Adrenal gland (tissue), 12 donors: Measurements from ENCODE around the gene PIAS3. TPM values are rescaled to one million over a fixed set of nuclear protein-coding genes. Genes with fewer than 3 reads are reported as not detected.

Experiments
- DNase-seq, 7 donors: peaks; one replicate each; pipeline ENCODE4 v3.0.0-alpha.2; 2019 to 2020
- H3K27ac ChIP-seq, 5 donors: fragments of 200-600 bp; sonication (generic) in 4 of 5; 1 replicate in 3 of 5; 2 replicates in 2 of 5; pipeline versions ENCODE4 v1.5.1 to v1.8.0; 2016 to 2020; ENCODE audit warnings: mild to moderate bottlenecking in 1 of 5
- H3K27me3 ChIP-seq: fragments of 200-600 bp; 2 replicates; pipeline ENCODE4 v1.8.0; 2021
- H3K36me3 ChIP-seq, 2 donors: fragments of 200-600 bp; replicated peaks in 1 of 2; 1 replicate in 1 of 2; 2 replicates in 1 of 2; pipeline versions ENCODE4 v1.5.1 to v1.8.0; 2018 to 2022
- H3K4me1 ChIP-seq, 2 donors: fragments of 200-600 bp; replicated peaks in 1 of 2; 1 replicate in 1 of 2; 2 replicates in 1 of 2; pipeline versions ENCODE4 v1.5.1 to v1.8.0; 2018 to 2021
- H3K4me3 ChIP-seq, 4 donors: fragments of 200-600 bp; sonication (generic) in 3 of 4; one replicate each; pipeline ENCODE4 v1.5.1; 2016 to 2018
- H3K9me3 ChIP-seq, 3 donors: fragments of 200-600 bp; sonication (generic) in 1 of 3; replicated peaks in 1 of 3; 1 replicate in 2 of 3; 2 replicates in 1 of 3; pipeline versions ENCODE4 v1.5.1 to v1.8.0; 2016 to 2021
- CTCF ChIP-seq, 6 experiments: fragments of 450-650 bp in 4 of 6; fragments of 200-600 bp in 2 of 6; sonication (generic) in 1 of 6; IDR thresholded peaks; 1 replicate in 5 of 6; 2 replicates in 1 of 6; pipeline versions ENCODE4 v1.5.1 to v1.8.0; 2016 to 2021; ENCODE audit warnings: antibody characterized with exemption in 6 of 6, mild to moderate bottlenecking in 2 of 6, moderate library complexity in 1 of 6
- POLR2A ChIP-seq, 2 donors: fragments of 450-650 bp; IDR thresholded peaks; one replicate each; pipeline ENCODE4 v1.6.1; 2017; ENCODE audit warnings: antibody characterized with exemption in 2 of 2, mild to moderate bottlenecking in 2 of 2, moderate library complexity in 1 of 2
- WGBS, 4 donors: extraction: QIAGEN DNeasy Blood & Tissue Kit in 2 of 4; methylation state at CpG; one replicate each; pipeline versions ENCODE4 v1.1.5 to v1.1.7; 2013 to 2017; 5-methylcytosine and 5-hydroxymethylcytosine counted together
- intact Hi-C, 2 donors: fragments of 100-400 bp; cut with DNase I; formaldehyde crosslinking; loops; one replicate each; pipeline versions ENCODE4 v1.14.1 to v1.15.0; 2022 to 2023
- polyA plus RNA-seq, 3 donors: library from polyadenylated mRNA; stranded (reverse); fragments of 200-250 nt in 2 of 3; fragments of 350-450 nt in 1 of 3; fragmentation: Illumina TruSeq in 1 of 3; extraction: RNeasy Lipid Tissue Mini Kit (QIAGEN cat#74804) in 1 of 3; gene quantifications; one replicate each; pipeline ENCODE4 v1.2.3, GENCODE V29; 2013 to 2014
- total RNA-seq, 9 donors: library from RNA; depleted of rRNA in 4 of 9; stranded (reverse); fragments of >200 nt in 4 of 9; fragments of 120-200 nt in 1 of 9; fragmentation: NEBNext Ultra II Directional in 1 of 9; extraction: Animal tissue kit (Norgen Biotek cat#: 25700) in 1 of 9; gene quantifications; one replicate each; pipeline versions ENCODE4 v1.1.0 to v1.2.4, GENCODE V29; 2013 to 2023
- donor health status: healthy with polysubstance abuse.
- donor health status: Bipolar disorder and iron deficiency.
- donor health status: DM: yes; HTN: yes; CAD: no.
- donor health status: DM: no; HTN: no; CAD: no.
- donor health status: DM: no; HTN: no; CAD: no.
- donor health status: DM: yes; HTN: yes; CAD: no.

PIAS3 gene
- total and polyA plus RNA-seq, 12 donors: 7.5 to 40.5 (median 22.0) TPM

GRCh38 chr1:145885738-145886287 lies 26.9 kb upstream of the PIAS3 start, which contains the start of gene ANKRD35:
Gene ANKRD35, minus strand, starts transcription at chr1:145885866. Its CDS starts 108 bp downstream, at chr1:145885758.
- TF ChIP-seq POLR2A (IDR thresholded peaks at IDR 0.05): no peak
- no peak for TF ChIP-seq CTCF (IDR thresholded peaks at IDR 0.05)
- no peak within 1 kb of the TSS for H3K27ac ChIP-seq
- 0 to 4% (median 2%) methylated on average over 14 to 36 of the region's 36 CpGs for WGBS, 4 donors
- peaks cover 3 to 10% of the 10 kb centered on the region in 2 donors for H3K4me1 ChIP-seq
- no peaks in the 10 kb centered on the region for H3K36me3 ChIP-seq
- no peaks in the 10 kb centered on the region for H3K9me3 ChIP-seq
- DNase-seq: peak; percentile 71 to 91 (median 82)
- no peaks in the 10 kb centered on the region for H3K27me3 ChIP-seq
- H3K4me3 ChIP-seq: peak within 1 kb of the TSS in 2 of 4 donors; percentile 53 to 63
- intact Hi-C loops: no loop called here

- DNase-seq: no peak
- H3K27ac ChIP-seq: no peak overlapping the region
- peaks cover 3 to 10% of the 10 kb centered on the region in 2 donors for H3K4me1 ChIP-seq
- H3K27me3 ChIP-seq: no peaks in the 10 kb centered on the region
- H3K9me3 ChIP-seq: no peaks in the 10 kb centered on the region
- H3K36me3 ChIP-seq: no peaks in the 10 kb centered on the region
- intact Hi-C loops: no loop called here
- no peak overlapping the region for H3K4me3 ChIP-seq
- TF ChIP-seq CTCF (IDR thresholded peaks at IDR 0.05) (no peak), POLR2A (IDR thresholded peaks at IDR 0.05) (no peak)
- 67 to 89% (median 83%) methylated on average over 1 of the region's 1 CpG for WGBS, 4 donors
Measured at GRCh38 chr1:145884675-145885074, 25.8 kb upstream of the PIAS3 start.

- no peak overlapping the region for H3K27ac ChIP-seq
- intact Hi-C loops: no loop called here
- 70 to 81% (median 75%) methylated on average over 5 of the region's 5 CpGs for WGBS, 4 donors
Measured at GRCh38 chr1:145879775-145880174, 20.9 kb upstream of the PIAS3 start.

GRCh38 chr1:145878724-145879123 lies 19.8 kb upstream of the PIAS3 start:
- intact Hi-C loops: no loop called here
- WGBS, 4 donors: 79 to 92% (median 85%) methylated on average over 2 of the region's 2 CpGs
- no peaks in the 10 kb centered on the region for H3K36me3 ChIP-seq
- H3K4me1 ChIP-seq: no peaks in the 10 kb centered on the region
- TF ChIP-seq CTCF (IDR thresholded peaks at IDR 0.05): no peak
- no peak for TF ChIP-seq POLR2A (IDR thresholded peaks at IDR 0.05)
- H3K27ac ChIP-seq: no peak overlapping the region
- H3K27me3 ChIP-seq: no peaks in the 10 kb centered on the region
- no peak overlapping the region for H3K4me3 ChIP-seq
- no peaks in the 10 kb centered on the region for H3K9me3 ChIP-seq
- DNase-seq: no peak

More at GRCh38 chr1:145879775-145880174, 20.9 kb upstream of the PIAS3 start:
- Histone ChIP-seq H3K9me3 (no peaks in the 10 kb centered on the region), H3K27me3 (no peaks in the 10 kb centered on the region), H3K4me3 (no peak overlapping the region), H3K4me1 (peaks cover 0 to 1% of the 10 kb centered on the region in 2 donors), H3K36me3 (no peaks in the 10 kb centered on the region)
- TF ChIP-seq POLR2A (IDR thresholded peaks at IDR 0.05) (no peak), CTCF (IDR thresholded peaks at IDR 0.05) (no peak)
- no peak for DNase-seq
